HG03378 (cell line): ENCODE results near the gene MSX1.

Source experiments
- ATAC-seq: cut with Tn5 transposase; IDR thresholded peaks from one replicate; pipeline ENCODE4 v1.9.1; 2021; ENCODE audit warnings: mild to moderate bottlenecking, moderate library complexity; ENCODE audit not compliant: unreplicated experiment

Gene MSX1

GRCh38 chr4:4857001-4857808, 2.3 kb upstream of the MSX1 start:
- no peak for ATAC-seq

GRCh38 chr4:4857809-4858508, 1.5 kb upstream of the MSX1 start:
- no peak for ATAC-seq

- ATAC-seq = no peak
Observed at GRCh38 chr4:4858527-4859324, 739 bp upstream of the MSX1 start.

- ATAC-seq = peak; percentile 25
Observed at GRCh38 chr4:4859799-4860599, 534 bp downstream of the MSX1 start.

- no peak for ATAC-seq
Observed at GRCh38 chr4:4860600-4861389, 1.3 kb downstream of the MSX1 start.

GRCh38 chr4:4861390-4862018, 2.0 kb downstream of the MSX1 start:
- ATAC-seq = no peak

GRCh38 chr4:4862071-4862551, 2.6 kb downstream of the MSX1 start:
- no peak for ATAC-seq

- ATAC-seq = no peak
Observed at GRCh38 chr4:4862665-4863482, 3.4 kb downstream of the MSX1 start.

- no peak for ATAC-seq
Observed at GRCh38 chr4:4864443-4864939, 5.0 kb downstream of the MSX1 start.

- no peak for ATAC-seq
Observed at GRCh38 chr4:4864940-4865704, 5.7 kb downstream of the MSX1 start.

GRCh38 chr4:4865705-4866123, 6.2 kb downstream of the MSX1 start:
- no peak for ATAC-seq

- ATAC-seq = no peak
Observed at GRCh38 chr4:4866124-4866865, 6.8 kb downstream of the MSX1 start.

- no peak for ATAC-seq
Observed at GRCh38 chr4:4866866-4867374, 7.5 kb downstream of the MSX1 start.

GRCh38 chr4:4867375-4868039, 8.0 kb downstream of the MSX1 start:
- no peak for ATAC-seq

- no peak for ATAC-seq
Observed at GRCh38 chr4:4868040-4868757, 8.7 kb downstream of the MSX1 start.
